HUDEP-2 (cell line): Measurements from ENCODE around the gene MPPE1.
A peak's percentile ranks its signal among the peaks of the same experiment; 100 is the strongest.
"Not testable (repeated sequence)": the region's sequence is repeated elsewhere in the genome, so short reads cannot be mapped to it uniquely, and the experiment has no call there.

ENCODE experiments used
- DNase-seq, 76 experiments: peaks; one replicate each; lab custom pipeline; 2025; ENCODE audit not compliant: unreplicated experiment in 76 of 76; lab: John Stamatoyannopoulos, UW

MPPE1 gene

DNA sequence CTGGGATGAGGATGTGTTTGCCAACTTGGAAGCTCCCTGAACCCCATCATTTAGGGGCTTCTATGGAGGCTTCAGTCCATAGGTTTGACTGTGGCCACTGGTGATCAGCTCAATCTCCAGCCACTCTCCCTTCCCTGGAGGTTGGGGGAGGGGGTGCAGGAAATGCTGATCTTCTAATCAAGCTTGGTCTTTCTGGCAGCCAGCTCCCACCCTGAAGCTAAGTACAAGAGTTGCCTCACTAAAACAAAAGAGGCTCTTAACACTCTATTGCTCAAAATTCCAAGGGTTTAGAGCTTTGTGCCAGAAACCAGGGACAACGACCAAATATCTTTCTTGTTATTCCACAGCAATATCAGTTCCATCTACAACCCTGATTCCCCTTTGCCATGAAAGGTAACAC is 19.4 kb upstream of the MPPE1 start:
- no peak for DNase-seq

DNA sequence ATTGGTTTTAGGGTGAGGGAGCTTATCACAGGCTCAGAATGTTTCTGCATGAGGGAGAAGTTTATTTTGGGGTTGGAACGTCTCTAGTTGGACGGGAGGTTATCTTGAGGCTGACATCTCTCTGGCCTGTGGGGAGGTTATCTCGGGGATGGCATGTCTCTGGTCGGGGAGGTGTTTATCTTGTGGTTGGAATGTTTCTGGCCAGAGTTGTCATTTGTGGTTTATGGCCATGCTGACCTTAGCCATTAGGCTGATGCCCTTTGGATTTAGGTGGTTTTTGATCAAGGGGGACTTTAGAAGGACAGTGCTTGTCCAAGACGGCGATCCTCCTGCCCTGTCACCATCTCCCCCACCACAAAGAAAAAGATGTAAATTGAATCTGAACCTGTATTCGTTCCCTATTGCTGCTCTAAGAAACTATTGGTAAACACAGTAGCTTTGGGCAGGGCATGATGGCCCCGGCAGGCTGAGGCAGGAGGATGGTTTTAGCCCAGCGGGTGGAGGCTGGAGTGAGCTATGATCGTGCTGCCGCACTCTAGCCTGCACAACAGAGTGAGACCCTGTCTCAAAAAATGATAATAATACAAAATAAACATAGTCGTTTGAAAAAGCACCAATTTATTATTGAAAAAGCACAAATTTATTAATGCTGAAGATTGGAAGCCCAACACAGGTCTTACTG is 17.8 kb upstream of the MPPE1 start:
- DNase-seq = peak in 32 of 76 experiments; percentile 1 to 79 (median 16)

GRCh38 chr18:11923450-11923849 is 15.3 kb upstream of the MPPE1 start:
- DNase-seq = no peak

DNA sequence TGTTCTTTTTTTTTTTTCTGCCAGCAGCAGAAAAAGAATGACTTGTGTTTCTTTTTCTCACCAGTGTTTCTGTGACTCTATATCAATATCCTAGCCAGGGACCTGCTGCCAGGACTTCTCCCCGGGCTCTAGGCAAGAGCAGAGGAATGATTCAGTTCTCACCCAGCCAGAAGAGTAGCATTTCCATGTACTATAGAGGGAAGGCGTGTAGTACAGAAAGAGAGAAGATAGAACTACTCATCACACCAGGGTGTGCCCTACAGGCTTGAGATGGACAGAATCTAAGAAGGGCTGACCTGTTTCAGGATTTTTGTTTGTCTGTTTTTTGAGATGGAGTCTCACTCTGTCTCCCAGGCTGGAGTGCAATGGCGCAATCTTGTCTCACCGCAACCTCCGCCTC is 11.4 kb upstream of the MPPE1 start:
- not testable (repeated sequence) for DNase-seq

- DNase-seq = not testable (repeated sequence)
These were observed 8.8 kb upstream of the MPPE1 start for GRCh38 chr18:11916880-11917279.

GRCh38 chr18:11909591-11910026 is 1.5 kb upstream of the MPPE1 start:
- no peak for DNase-seq

- DNase-seq = peak in 2 of 76 experiments; percentile 11 to 20
These were observed 941 bp upstream of the MPPE1 start for GRCh38 chr18:11909061-11909455.

DNA sequence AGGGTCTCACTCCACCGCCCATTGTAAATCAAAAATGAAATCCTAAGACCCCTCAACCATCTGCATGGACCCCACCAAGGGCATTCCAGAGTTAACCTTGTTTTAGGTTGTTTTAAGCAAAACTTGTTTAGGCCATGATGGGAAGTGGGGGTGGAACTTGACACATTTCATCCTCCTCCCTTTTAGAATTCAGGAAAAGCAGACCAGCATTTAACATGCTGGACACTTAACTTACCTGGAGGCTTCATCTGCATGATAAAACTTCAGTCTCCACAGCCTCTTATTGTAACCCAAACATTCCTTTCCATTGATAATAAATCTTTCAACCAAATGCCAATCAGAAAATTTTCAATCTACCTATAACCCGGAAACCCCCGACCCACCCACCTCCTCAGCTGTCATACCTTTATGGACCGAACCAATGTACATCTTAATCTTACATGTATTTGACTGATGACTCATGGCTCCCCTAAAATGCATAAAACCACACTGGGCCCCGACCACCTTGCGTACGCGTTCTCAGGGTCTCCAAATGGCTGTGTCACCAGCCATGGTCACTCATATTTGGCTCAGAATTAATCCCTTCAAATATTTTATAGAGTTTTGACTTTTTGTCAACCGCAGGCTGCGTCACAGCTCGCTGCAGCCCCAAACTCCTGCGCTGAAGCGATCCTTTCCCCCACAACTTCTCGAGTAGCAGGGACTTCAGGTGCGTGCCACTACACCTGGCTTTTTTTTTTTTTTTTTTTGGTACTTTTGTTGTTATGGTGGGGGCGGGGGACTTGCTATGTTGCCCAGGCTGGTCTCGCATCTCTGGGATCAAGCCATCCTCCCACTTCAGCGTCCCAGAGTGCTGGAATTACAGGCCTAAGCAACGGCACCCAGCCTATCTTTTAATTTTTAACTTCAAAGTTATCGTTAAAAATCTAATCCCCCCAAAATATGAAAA is 917 bp downstream of the MPPE1 start:
- DNase-seq = no peak

DNA sequence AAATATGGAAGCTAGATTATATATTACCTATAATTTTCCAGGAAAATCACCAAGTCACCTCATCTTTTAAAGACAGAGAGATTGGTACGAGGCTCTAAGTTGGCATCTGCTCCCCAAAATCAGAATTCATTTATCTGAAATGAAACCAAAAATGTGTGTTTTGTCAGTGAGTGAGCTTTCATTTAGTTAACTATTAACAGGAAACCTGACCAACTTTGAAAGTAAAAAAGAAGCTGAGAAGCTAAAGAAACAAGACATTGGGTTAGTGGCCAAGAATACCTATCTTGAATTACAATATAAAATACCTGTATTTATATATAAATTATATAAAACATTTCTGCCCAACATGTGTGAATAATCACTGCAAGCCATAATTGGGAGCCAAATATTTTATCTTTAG is 1.9 kb downstream of the MPPE1 start:
- DNase-seq = no peak

- no peak for DNase-seq
These were observed 2.5 kb downstream of the MPPE1 start for GRCh38 chr18:11905613-11906012.

DNA sequence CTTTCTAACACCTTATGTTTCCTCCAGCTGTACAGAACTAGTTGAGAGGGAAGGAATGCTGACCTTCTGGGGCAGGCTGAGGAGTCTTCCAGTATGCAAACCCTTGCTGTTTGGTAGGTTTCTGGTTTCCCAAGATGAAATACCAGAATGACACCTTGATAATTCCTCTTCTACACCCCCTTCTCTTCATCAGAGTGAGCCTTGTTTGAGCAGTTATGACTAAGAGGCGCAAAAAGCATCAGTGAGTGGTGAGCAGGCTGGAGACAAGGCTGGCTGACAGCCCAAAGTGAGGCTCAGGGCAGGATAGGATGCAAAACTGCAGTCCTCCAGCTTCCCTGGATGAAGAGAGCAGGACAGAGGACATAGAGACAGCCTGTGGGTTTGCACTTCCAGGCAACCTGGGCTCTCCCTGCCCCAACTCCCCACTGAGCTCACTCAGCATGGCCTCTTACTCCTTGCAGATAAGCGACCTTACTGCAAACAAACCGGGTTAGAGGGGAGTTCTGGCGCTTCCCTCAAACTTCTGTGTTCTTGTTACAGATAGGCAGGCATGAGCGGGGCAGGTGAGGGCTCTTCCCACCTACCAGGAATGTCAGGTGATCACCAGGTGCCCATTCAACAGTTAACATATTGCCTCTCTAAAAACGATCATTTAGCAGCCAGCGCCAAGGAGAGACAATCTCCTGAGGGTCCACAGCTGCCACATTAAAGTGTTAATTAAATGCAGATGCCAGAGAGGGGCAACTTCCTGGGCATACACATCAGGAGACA is 5.4 kb downstream of the MPPE1 start:
- DNase-seq = peak in 1 of 76 experiments; percentile 0

DNA sequence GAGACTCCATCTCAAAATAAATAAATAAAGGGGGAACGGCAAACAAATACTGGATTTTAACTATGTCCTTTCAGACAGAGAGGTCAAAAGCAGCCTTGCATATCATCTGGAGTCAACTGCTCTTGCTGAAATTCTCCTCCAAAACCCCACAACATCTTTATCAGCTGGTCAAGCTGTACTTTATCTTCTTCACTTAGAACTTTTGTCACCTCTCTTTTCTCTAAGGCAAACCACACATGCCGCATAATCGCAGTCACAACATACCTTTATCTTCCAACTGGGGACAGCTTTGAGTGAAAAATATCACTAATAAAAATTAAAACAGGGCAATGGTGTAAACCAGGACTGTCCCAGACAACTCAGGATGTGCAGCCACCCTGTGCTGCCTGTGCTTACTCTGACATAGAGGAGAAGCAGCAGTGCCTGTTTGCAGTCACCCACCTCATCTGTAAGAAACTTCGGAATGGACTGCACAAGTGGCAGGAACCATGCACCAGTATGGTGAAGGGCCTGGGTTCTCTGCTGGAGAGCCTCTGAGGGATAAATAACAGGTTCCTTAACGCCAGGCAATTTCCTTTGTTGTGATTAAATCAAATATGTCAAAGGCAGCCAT is 6.2 kb downstream of the MPPE1 start:
- DNase-seq = peak in 4 of 76 experiments; percentile 14 to 55 (median 22)

GRCh38 chr18:11899063-11899462 is 9.1 kb downstream of the MPPE1 start:
- no peak for DNase-seq

DNA sequence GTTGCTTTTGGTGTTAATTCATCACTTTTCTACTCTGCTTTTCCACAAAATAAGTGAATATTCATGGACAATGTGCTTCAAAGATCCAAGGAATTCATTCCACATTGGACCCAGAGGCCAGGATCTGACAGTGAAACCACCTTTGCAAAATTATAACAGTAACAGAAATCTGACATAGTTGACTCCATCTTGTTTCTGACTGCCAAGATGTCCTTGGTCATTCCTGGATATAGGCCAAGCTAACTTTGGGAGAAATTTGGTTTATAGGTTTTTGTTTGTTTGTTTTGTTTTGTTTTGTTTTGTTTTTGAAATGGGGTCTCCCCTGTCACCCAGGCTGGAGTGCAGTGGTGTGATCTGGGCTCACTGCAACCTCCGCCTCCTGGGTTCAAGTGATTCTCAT is 10.3 kb downstream of the MPPE1 start:
- no peak for DNase-seq

DNA sequence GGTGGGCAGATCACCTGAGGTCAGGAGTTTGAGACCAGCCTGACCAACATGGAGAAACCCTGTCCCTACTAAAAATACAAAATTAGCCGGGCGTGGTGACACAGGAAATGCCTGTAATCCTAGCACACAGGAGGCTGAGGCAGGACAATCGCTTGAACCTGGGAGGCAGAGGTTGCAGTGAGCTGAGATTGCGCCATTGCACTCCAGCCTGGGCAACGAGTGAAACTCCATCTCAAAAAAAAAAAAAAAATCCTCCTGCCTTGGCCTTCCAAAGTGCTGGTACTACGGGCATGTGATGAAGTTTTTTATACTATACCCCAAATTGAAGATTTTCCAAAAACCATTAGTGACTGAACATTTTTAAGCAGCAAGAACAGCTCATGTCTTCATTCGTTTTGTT is 15.7 kb downstream of the MPPE1 start:
- DNase-seq = not testable (repeated sequence)

GRCh38 chr18:11891737-11892136 is 16.4 kb downstream of the MPPE1 start:
- no peak for DNase-seq

DNA sequence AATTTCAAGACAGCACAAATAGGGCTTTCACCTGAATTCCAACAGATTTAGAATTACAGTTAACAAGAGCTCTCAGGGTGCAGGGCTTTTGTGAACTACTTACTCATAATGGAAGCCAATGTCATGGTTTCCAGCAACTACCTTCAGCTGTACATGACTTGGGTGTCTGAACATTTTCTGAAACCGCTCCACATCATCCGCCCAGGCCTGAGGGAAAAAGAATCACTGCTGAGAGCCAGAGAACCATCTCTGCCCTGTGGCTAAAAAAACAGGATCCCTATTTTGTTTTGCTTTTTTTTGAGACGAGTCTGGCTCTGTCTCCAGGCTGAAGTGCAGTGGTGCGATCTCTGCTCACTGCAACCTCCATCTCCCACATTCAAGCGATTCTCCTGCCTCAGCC is 18.8 kb downstream of the MPPE1 start:
- DNase-seq = no peak

DNA sequence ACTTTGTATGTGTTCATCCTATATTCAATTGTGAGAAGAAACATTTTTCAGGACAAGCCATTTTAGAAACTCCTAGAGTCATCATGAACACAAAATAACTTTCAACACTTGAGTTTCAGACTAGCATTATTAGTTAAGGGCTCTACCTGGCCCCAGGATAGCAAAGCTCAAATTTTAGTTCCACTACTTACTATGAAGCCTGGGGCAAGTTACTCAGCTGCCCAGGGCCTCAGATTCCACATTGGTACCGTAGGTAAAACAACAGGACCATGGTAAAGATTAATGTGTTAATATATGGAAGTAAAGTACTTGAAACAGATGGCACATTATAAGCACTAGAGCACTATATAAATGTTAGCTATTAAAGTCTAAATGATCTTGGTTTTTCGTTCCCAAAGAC is 19.4 kb downstream of the MPPE1 start:
- DNase-seq = no peak

DNA sequence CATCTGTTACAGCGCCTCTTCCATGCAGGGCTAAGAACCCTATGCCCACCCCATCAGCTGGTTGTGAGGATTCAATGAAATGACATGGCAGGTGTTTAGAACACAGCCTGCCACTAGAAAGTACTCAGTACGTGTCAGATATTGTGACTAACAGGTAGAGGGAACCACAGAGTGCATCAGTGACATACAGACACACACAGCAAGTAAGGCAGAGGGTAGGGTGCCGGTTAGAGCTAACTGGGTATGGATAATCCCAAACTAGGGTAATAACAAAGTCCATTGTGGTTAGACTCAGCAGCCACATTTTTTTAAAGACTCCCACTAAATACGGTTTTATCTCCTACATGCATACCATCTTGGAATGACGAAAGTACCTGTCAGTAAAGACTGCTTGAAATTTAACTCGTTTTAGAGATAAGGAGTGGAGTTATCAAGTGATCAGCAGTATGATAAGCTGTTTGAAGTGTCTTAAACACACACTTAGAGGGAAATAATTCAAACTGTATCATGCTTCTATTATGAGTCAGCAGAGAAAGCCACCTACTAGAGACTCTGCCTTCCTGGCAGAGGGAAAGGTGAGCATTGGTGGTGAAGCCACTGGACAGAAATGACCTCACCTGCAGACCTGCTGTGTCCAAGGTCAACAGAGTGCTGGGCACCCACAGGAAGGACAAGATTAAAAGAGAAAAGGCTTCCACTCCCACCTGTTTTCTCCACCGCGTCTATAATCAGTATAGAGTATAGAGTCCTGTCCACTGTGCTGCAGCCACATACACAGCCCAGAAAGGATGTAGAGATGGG is 20.6 kb downstream of the MPPE1 start:
- DNase-seq = no peak

- no peak for DNase-seq
These were observed 21.5 kb downstream of the MPPE1 start for GRCh38 chr18:11886577-11887110.
